Pancreas (tissue), 10 donors: Measurements from ENCODE around the gene GPR146. TPM values are rescaled to one million over a fixed set of nuclear protein-coding genes. Genes with fewer than 3 reads are reported as not detected.

Experiments
- ATAC-seq, 4 donors: fragments of 200-7000 bp; cut with Tn5 transposase; one replicate each; pipeline versions ENCODE4 v1.8.0 to v1.9.1; 2020; ENCODE audit warnings: mild to moderate bottlenecking in 4 of 4, moderate library complexity in 4 of 4
- DNase-seq, 6 donors: peaks; one replicate each; pipeline ENCODE4 v3.0.0-alpha.2; 2020
- FAIRE-seq: peaks from 2 replicates; lab custom pipeline; 2012; peaks lifted over from hg19 to GRCh38; lab: Jason Lieb, UNC
- H3K27ac ChIP-seq, 4 donors: fragments of 200-600 bp; sonication (generic); 1 replicate in 3 of 4; 2 replicates in 1 of 4; pipeline versions ENCODE4 v1.5.0 to v1.8.0; 2020
- H3K27me3 ChIP-seq, 4 donors: fragments of 200-600 bp; one replicate each; pipeline ENCODE4 v1.8.0; 2021
- H3K36me3 ChIP-seq, 3 donors: fragments of 200-600 bp; sonication (generic) in 1 of 3; one replicate each; pipeline versions ENCODE4 v1.5.0 to v1.8.0; 2020 to 2021
- H3K4me1 ChIP-seq, 3 donors: fragments of 200-600 bp; one replicate each; pipeline ENCODE4 v1.8.0; 2021
- H3K4me3 ChIP-seq, 4 donors: fragments of 200-600 bp; sonication (generic) in 2 of 4; one replicate each; pipeline versions ENCODE4 v1.5.0 to v1.8.0; 2020 to 2021
- H3K9me3 ChIP-seq, 4 donors: fragments of 200-600 bp; one replicate each; pipeline ENCODE4 v1.8.0; 2021
- WGBS, 2 donors: extraction: QIAGEN DNeasy Blood & Tissue Kit; methylation state at CpG; one replicate each; pipeline ENCODE4 v1.1.7; 2013; 5-methylcytosine and 5-hydroxymethylcytosine counted together
- intact Hi-C, 3 donors: fragments of 100-400 bp; cut with DNase I; formaldehyde crosslinking; loops; one replicate each; pipeline versions ENCODE4 v1.11.1 to v1.14.2; 2022
- polyA plus RNA-seq, 2 donors: library from polyadenylated mRNA; stranded (reverse); fragments of 200-250 nt; gene quantifications; one replicate each; pipeline ENCODE4 v1.2.3, GENCODE V29; 2013
- total RNA-seq, 6 donors: library from RNA; stranded (reverse); fragmentation: NEBNext Ultra II Directional in 4 of 6; extraction: Animal tissue kit (Norgen Biotek cat#: 25700) in 4 of 6; gene quantifications; one replicate each; pipeline versions ENCODE4 v1.2.1 to v1.2.4, GENCODE V29; 2021 to 2023
- TF ChIP-seq, protein P1 (sequence below), 4 donors: fragments of 200-600 bp; sonication (generic) in 3 of 4; IDR thresholded peaks; one replicate each; pipeline versions ENCODE4 v1.5.0 to v1.8.0; 2021; ENCODE audit warnings: antibody characterized with exemption in 4 of 4
- donor health status: healthy with polysubstance abuse.
- donor health status: DM: no; HTN: no; CAD: no; lungs with moderate emphysema.
- donor health status: DM: no; HTN: no; CAD: no.
- donor health status: control.
- donor health status: control.
- donor health status: Bipolar disorder and iron deficiency.
- donor health status: DM: yes; HTN: yes; CAD: no.
- donor health status: DM: no; HTN: no; CAD: no.
- donor health status: DM: no; HTN: no; CAD: no.
- donor health status: DM: yes; HTN: yes; CAD: no.

GPR146 gene
- total and polyA plus RNA-seq, 8 donors: 3.4 to 6.5 (median 4.1) TPM

DNA sequence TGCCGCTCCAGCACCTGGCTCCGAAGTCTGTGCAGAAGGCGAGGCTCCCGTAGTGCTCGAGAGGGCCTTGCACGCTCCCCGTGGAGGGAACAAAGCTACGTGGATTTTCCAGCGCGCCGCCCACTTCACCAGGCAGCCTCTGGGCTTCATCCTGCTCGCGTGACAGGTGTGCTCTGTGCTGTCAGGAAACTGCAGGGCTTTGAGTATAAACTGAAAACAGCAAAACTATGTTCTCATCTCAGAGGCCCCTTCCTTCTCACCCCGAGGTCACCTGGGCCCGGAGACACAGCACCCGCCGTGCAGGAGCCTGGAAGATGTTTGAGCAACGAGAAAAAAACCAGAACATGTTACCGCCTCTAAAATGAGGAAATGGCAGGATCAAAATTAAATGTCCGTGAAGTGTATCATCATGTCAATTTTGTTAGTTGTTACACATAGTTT is 17.6 kb upstream of the GPR146 start:
- no peaks in the 10 kb centered on the region for H3K36me3 ChIP-seq
- H3K27ac ChIP-seq: peak overlapping the region; percentile 84 to 91 (median 89)
- peak overlapping the region in 3 of 4 donors; percentile 82 to 92 (median 90) for H3K4me3 ChIP-seq
- no peaks in the 10 kb centered on the region for H3K27me3 ChIP-seq
- TF ChIP-seq, protein P1, sequence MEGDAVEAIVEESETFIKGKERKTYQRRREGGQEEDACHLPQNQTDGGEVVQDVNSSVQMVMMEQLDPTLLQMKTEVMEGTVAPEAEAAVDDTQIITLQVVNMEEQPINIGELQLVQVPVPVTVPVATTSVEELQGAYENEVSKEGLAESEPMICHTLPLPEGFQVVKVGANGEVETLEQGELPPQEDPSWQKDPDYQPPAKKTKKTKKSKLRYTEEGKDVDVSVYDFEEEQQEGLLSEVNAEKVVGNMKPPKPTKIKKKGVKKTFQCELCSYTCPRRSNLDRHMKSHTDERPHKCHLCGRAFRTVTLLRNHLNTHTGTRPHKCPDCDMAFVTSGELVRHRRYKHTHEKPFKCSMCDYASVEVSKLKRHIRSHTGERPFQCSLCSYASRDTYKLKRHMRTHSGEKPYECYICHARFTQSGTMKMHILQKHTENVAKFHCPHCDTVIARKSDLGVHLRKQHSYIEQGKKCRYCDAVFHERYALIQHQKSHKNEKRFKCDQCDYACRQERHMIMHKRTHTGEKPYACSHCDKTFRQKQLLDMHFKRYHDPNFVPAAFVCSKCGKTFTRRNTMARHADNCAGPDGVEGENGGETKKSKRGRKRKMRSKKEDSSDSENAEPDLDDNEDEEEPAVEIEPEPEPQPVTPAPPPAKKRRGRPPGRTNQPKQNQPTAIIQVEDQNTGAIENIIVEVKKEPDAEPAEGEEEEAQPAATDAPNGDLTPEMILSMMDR (IDR thresholded peaks at IDR 0.05): no peak
- H3K9me3 ChIP-seq: no peaks in the 10 kb centered on the region
- WGBS, 2 donors: 39 to 45% methylated on average over 20 of the region's 20 CpGs
- H3K4me1 ChIP-seq: peaks cover 6 to 21% (median 20%) of the 10 kb centered on the region in 3 donors
- intact Hi-C loops: no loop called here
- FAIRE-seq (no peak), DNase-seq (peak in 4 of 6 donors; percentile 38 to 76 (median 48)), ATAC-seq (peak in 2 of 4 donors; percentile 0 to 4)

DNA sequence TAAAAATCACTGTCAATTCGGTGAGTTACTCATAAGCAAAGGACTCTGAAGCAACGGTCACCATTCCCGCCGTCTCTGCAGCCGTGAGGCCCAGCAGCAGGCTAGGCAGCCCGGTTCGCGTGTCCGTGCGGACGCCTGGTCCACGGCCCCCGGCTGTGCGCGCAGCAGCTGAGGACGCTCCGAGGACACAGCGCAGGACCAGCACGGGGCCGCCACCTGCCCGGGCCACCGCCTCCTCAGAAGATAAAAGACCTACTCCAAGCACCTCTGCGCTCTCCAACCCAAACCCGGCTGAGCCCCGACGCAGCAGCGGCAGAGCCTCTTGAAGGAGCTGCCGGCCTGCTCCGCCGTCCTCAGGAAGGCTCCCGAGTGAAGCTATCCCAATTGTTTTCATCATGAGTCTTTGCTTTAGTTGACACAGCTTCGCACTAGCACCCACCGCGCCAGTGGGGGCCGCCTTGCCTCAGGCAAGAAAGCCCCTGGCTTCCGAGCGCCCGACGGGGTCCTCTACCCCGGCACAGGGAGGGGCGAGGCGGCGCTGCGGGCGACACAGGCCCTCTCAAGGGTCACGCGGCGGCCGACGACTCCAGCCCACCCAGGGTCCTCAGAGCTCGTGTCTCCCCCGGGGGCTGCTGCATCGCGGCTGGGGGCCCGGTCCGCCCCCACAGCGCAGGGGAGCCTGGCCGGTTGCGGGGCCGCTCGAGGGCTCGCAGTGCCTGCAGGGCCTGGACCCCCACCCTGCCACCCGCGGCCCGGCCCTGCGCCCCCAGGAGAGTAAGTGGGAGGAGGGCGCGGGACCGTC is 16.9 kb upstream of the GPR146 start:
- TF ChIP-seq, protein P1 (IDR thresholded peaks at IDR 0.05): no peak
- Histone ChIP-seq H3K27me3 (no peaks in the 10 kb centered on the region), H3K27ac (peak overlapping the region; percentile 84 to 91 (median 89)), H3K36me3 (no peaks in the 10 kb centered on the region), H3K4me3 (peak overlapping the region; percentile 48 to 92 (median 86)), H3K4me1 (peaks cover 6 to 21% (median 20%) of the 10 kb centered on the region in 3 donors), H3K9me3 (no peaks in the 10 kb centered on the region)
- FAIRE-seq (no peak), DNase-seq (peak; percentile 43 to 83 (median 61)), ATAC-seq (peak; percentile 6 to 17 (median 12))
- intact Hi-C loops: no loop called here
- WGBS, 2 donors: 4% methylated on average over 54 to 69 of the region's 69 CpGs

DNA sequence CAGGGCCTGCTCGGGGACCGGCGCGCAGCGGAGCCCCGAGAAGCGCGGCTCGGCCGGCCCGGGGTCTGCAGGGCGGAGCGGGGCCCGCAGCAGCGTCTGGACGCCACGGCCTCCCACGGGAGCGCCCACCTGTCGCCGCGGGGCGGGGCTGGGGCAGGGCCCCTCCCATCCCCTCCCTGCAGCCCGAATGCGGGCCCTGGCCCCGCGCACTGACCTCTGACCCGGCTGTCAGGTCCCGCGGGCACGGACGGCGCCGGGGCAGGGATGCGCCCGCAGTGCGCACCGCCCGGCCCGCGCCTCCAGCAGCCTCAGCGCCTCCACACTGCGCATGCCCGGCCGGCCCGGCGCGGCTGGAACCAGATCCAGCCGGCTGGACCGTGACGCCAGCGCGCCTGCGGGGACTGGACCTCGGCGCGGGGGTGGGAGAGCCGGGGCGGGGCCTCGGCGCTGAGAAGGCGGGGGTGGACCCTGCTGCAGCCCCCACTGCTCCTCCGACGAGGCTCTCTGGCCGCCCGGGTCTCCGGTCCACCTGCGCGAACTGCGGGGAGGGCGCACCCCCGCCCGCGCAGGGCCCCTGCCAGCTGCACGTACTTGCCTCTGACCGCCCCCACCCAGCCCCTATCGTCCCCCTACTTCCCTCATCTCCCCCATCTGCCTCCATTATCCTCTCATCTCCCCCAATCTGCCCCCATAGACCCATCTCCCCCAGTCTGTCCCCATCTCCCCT is 16.1 kb upstream of the GPR146 start:
- peak; percentile 75 to 88 (median 80) for ATAC-seq
- intact Hi-C loops: no loop called here
- Histone ChIP-seq H3K27me3 (no peaks in the 10 kb centered on the region), H3K9me3 (no peaks in the 10 kb centered on the region), H3K4me1 (peaks cover 6 to 21% (median 20%) of the 10 kb centered on the region in 3 donors), H3K36me3 (no peaks in the 10 kb centered on the region), H3K4me3 (peak overlapping the region; percentile 48 to 92 (median 86)), H3K27ac (peak overlapping the region; percentile 84 to 91 (median 89))
- TF ChIP-seq, protein P1 (IDR thresholded peaks at IDR 0.05): no peak
- no peak for FAIRE-seq
- 0% methylated on average over 21 to 77 of the region's 77 CpGs for WGBS, 2 donors
- DNase-seq: peak; percentile 88 to 98 (median 94)

DNA sequence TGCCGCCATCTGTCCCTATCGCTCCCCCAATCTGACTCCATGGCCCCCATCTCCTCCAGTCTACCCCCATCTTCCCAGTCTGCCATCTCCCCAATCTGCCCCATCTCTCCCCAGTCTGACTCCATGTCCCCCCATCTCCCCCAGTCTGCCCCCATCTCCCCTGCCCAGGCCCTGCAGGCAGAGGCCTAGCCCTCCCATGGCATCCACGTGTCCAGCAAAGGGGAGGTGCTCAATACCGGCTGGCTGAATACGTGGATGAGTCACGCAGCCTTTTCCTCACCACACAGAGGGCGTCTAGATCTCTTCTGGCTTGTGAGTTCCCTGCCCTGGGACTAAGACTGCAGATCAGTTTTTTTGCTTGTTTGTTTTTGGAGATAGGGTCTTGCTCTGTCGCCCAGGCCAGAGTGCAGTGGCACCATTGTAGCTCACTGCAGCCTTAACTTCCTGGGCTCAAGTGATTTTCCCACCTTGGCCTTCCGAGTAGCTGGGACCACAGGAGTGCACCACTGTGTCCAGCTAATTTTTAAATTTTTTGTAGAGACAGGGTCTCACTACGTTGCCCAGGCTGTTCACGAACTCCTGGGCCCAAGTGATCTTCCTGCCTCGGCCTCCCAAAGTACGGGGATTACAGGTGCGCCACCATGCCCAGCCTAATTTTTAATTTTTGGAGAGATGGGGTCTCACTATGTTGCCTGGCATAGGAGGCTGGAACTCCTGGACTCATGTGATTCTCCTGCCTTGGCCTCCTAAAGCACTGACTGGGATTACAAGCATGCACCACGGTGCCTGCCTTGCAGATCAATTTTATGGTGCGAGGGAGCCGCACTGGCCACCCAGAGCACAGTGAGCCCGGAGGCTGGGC is 15.3 kb upstream of the GPR146 start:
- TF ChIP-seq, protein P1 (IDR thresholded peaks at IDR 0.05): no peak
- Histone ChIP-seq H3K27ac (peak overlapping the region; percentile 84 to 91 (median 89)), H3K4me1 (peaks cover 6 to 21% (median 20%) of the 10 kb centered on the region in 3 donors), H3K9me3 (no peaks in the 10 kb centered on the region), H3K36me3 (no peaks in the 10 kb centered on the region), H3K27me3 (no peaks in the 10 kb centered on the region), H3K4me3 (peak overlapping the region in 2 of 4 donors; percentile 82 to 92)
- WGBS, 2 donors: 60 to 63% methylated on average over 17 to 18 of the region's 18 CpGs
- DNase-seq: peak; percentile 75 to 90 (median 87)
- intact Hi-C loops: no loop called here
- FAIRE-seq: peak; percentile 73
- ATAC-seq: peak; percentile 70 to 86 (median 72)
